Measurements from ENCODE around the gene AGRP.

Gene AGRP

DNA sequence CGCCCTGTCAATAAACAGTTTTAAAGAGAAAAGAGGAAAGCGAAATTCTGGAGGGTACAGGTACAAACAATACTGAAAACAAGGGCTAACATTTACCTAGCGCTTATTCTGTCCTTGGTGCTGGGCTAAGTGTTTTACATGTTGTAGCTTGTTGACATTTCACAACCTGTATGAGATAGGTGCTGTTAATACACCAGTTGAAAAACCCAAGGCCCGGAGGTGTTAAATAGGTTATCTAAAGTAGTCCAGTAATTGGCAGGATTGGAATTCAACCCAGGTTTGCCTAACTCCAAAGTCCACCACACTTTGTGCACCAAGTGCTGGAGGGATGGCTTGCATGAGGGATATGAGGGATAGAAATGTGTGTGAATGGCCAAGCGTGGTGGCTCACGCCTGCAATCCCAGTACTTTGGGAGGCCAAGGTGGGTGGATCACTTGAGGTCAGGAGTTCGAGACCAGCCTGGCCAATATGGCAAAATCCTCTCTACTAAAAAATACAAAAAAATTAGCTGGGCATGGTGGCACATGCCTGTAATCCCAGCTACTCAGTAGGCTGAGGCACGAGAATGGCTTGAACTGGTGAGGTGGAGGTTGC, 5.3 kb downstream of the AGRP start:
- H3K27ac ChIP-seq (replicated peaks): no peak overlapping the region

DNA sequence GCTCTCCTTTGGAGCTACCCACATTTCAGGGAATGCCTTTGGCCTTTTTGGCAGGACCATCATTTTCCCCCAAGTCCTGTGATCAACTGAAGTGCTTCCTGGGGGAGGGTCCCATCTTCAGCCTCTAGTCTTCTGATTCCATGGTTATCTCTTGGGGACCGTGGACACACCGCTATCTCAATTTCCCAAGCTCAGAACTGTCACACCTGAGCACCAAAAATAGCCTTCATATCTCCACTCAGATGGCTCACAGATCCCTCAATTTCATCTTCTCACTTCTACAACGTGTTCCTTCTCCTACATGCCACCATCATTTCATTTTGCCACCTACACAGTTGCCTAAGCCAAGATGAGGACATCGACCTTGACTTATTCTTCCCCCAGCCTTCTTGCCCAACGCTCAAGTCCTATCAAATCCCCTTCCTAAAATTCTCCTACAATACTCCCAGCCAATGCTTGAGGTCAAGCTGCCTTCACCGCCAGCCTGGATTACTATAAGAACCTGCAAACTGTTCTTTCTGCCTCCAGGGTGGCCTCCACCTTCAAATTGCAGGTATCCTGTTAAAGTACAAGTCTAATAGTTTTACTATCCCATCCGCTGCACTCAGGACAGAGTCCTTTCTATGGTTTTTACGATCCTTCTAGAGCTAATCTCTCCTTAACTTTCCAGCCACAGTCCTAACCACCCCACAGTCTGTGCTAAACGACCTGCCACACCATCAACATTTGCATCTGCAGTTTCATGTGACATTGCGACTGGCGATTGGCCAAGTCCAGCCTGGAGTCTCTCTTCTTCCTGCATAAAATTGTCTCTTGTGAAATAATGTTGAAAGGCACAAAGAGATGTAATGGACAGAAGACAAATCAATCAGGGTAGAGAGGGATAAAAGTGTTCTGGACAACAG, 8.5 kb downstream of the AGRP start:
- TF ChIP-seq CTCF (IDR thresholded peaks at IDR 0.05; ENCODE audit: insufficient read depth, low read length) (no peak), POLR2AphosphoS5 (IDR thresholded peaks at IDR 0.05; ENCODE audit: low read depth) (no peak), SPI1 (IDR thresholded peaks at IDR 0.05; ENCODE audit: borderline replicate concordance, low read depth) (no peak), GABPA (IDR thresholded peaks at IDR 0.05; ENCODE audit: low read depth) (no peak)
- TF ChIP-seq, protein P1, sequence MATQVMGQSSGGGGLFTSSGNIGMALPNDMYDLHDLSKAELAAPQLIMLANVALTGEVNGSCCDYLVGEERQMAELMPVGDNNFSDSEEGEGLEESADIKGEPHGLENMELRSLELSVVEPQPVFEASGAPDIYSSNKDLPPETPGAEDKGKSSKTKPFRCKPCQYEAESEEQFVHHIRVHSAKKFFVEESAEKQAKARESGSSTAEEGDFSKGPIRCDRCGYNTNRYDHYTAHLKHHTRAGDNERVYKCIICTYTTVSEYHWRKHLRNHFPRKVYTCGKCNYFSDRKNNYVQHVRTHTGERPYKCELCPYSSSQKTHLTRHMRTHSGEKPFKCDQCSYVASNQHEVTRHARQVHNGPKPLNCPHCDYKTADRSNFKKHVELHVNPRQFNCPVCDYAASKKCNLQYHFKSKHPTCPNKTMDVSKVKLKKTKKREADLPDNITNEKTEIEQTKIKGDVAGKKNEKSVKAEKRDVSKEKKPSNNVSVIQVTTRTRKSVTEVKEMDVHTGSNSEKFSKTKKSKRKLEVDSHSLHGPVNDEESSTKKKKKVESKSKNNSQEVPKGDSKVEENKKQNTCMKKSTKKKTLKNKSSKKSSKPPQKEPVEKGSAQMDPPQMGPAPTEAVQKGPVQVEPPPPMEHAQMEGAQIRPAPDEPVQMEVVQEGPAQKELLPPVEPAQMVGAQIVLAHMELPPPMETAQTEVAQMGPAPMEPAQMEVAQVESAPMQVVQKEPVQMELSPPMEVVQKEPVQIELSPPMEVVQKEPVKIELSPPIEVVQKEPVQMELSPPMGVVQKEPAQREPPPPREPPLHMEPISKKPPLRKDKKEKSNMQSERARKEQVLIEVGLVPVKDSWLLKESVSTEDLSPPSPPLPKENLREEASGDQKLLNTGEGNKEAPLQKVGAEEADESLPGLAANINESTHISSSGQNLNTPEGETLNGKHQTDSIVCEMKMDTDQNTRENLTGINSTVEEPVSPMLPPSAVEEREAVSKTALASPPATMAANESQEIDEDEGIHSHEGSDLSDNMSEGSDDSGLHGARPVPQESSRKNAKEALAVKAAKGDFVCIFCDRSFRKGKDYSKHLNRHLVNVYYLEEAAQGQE (IDR thresholded peaks at IDR 0.05; ENCODE audit: insufficient replicate concordance, low read depth): no peak
- Histone ChIP-seq H3K27ac (replicated peaks) (no peak overlapping the region), H3K27me3 (ENCODE audit: insufficient read depth, poor library complexity, severe bottlenecking) (no peaks in the 10 kb centered on the region), H3K4me3 (replicated peaks; ENCODE audit: insufficient read depth, low read length) (no peak overlapping the region)
- DNase-seq (ENCODE audit: low read depth in 1 of 2, low spot score in 1 of 2): peak in 1 of 2 experiments; percentile 34

More for the DNA sequence above, 5.3 kb downstream of the AGRP start:
- no peak for DNase-seq (ENCODE audit: low read depth in 1 of 2, low spot score in 1 of 2)
- H3K4me3 ChIP-seq (replicated peaks; ENCODE audit: insufficient read depth, low read length): no peak overlapping the region
- TF ChIP-seq SPI1 (IDR thresholded peaks at IDR 0.05; ENCODE audit: borderline replicate concordance, low read depth) (no peak), POLR2AphosphoS5 (IDR thresholded peaks at IDR 0.05; ENCODE audit: low read depth) (no peak)
- TF ChIP-seq, protein P1 (IDR thresholded peaks at IDR 0.05; ENCODE audit: insufficient replicate concordance, low read depth): no peak
- no peaks in the 10 kb centered on the region for H3K27me3 ChIP-seq (ENCODE audit: insufficient read depth, poor library complexity, severe bottlenecking)

GRCh38 chr16:67471758-67472384, 11.5 kb downstream of the AGRP start:
- no peak for DNase-seq (ENCODE audit: low read depth in 1 of 2, low spot score in 1 of 2)
- no peak for TF ChIP-seq SPI1 (IDR thresholded peaks at IDR 0.05; ENCODE audit: borderline replicate concordance, low read depth)
- no peak for TF ChIP-seq CTCF (IDR thresholded peaks at IDR 0.05; ENCODE audit: insufficient read depth, low read length)
- TF ChIP-seq GABPA (IDR thresholded peaks at IDR 0.05; ENCODE audit: low read depth): no peak
- TF ChIP-seq POLR2AphosphoS5 (IDR thresholded peaks at IDR 0.05; ENCODE audit: low read depth): no peak
- TF ChIP-seq, protein P1 (IDR thresholded peaks at IDR 0.05; ENCODE audit: insufficient replicate concordance, low read depth): no peak
- no peak overlapping the region for H3K4me3 ChIP-seq (replicated peaks; ENCODE audit: insufficient read depth, low read length)
- H3K27me3 ChIP-seq (ENCODE audit: insufficient read depth, poor library complexity, severe bottlenecking): no peaks in the 10 kb centered on the region
- H3K27ac ChIP-seq (replicated peaks): no peak overlapping the region
